ENCODE data around the gene GDPD5.
"Not testable (repeated sequence)": the region's sequence is repeated elsewhere in the genome, so short reads cannot be mapped to it uniquely, and the experiment has no call there.

The GDPD5 gene

DNA sequence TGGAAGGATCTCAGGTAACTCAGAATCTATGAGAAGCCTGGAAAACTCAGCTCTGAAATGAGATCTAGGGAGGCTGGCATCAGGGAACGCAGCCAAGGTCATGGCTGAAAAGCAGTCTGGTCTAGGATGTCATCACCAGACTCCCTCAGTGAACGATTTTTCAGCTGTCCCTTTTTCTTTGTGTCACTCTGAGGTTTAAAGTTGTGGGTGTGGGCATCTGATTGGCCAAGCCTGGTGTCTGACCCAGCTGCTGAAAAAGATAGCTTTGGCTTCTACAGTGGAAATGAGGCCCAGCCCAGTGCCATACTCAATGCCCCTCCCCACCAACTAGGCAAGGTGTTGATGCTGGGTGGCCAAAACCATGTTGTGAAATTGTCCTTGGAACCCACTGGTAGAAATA lies 111.9 kb downstream of the GDPD5 start:
- Histone ChIP-seq H3K36me3 (ENCODE audit: insufficient read depth, low read length) (peaks cover 25% of the 10 kb centered on the region), H3K9ac (ENCODE audit: low read depth, low read length) (no peak overlapping the region), H3K9me3 (ENCODE audit: control insufficient read depth, insufficient read depth, low read length) (no peaks in the 10 kb centered on the region), H3K4me1 (ENCODE audit: insufficient read depth, low read length) (no peaks in the 10 kb centered on the region)

DNA sequence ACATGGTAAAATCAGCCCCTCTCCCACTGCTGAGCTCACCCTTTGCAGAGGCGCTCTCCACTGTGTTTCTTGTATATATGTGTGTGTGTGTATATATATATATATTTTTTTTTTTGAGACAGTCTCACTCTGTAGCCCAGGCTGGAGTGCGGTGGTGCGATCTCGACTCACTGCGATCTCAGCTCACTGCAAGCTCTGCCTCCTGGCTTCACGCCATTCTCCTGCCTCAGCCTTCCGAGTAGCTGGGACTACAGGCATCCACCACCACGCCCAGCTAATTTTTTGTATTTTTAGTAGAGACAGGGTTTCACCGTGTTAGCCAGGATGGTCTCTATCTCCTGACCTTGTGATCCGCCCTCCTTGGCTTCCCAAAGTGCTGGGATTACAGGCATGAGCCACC lies 112.6 kb downstream of the GDPD5 start:
- H3K36me3 ChIP-seq (ENCODE audit: insufficient read depth, low read length), result peaks cover 32% of the 10 kb centered on the region
- H3K9ac ChIP-seq (ENCODE audit: low read depth, low read length); H3K9me3 ChIP-seq (ENCODE audit: control insufficient read depth, insufficient read depth, low read length); H3K4me1 ChIP-seq (ENCODE audit: insufficient read depth, low read length): not testable (repeated sequence)

DNA sequence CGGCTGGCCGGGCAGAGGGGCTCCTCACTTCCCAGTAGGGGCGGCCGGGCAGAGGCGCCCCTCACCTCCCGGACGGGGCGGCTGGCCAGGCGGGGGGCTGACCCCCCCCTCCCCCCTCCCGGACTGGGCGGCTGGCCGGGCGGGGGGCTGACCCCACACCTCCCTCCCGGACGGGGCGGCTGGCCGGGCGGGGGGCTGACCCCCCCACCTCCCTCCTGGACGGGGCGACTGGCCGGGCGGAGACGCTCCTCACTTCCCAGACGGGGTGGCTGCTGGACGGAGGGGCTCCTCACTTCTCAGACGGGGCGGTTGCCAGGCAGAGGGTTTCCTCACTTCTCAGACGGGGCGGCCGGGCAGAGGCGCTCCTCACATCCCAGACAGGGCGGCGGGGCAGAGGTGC lies 115.8 kb downstream of the GDPD5 start:
- peaks cover 50% of the 10 kb centered on the region for H3K36me3 ChIP-seq (ENCODE audit: insufficient read depth, low read length)
- H3K9ac ChIP-seq (ENCODE audit: low read depth, low read length); H3K9me3 ChIP-seq (ENCODE audit: control insufficient read depth, insufficient read depth, low read length); H3K4me1 ChIP-seq (ENCODE audit: insufficient read depth, low read length): not testable (repeated sequence)

DNA sequence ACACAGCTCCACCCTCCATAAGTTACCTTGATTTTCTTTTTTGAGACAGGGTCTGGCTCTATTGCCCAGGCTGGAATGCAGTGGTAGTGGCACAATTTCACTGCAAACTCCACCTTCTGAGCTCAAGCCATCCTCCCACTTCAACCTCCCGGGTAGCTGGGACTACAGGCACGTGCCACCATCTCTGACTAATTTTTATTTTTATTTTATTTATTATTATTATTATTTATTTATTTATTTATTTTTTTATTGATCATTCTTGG lies 116.9 kb downstream of the GDPD5 start:
- Histone ChIP-seq H3K36me3 (ENCODE audit: insufficient read depth, low read length) (peaks cover 56% of the 10 kb centered on the region), H3K4me1 (ENCODE audit: insufficient read depth, low read length) (no peaks in the 10 kb centered on the region), H3K9ac (ENCODE audit: low read depth, low read length) (no peak overlapping the region), H3K9me3 (ENCODE audit: control insufficient read depth, insufficient read depth, low read length) (no peaks in the 10 kb centered on the region)

DNA sequence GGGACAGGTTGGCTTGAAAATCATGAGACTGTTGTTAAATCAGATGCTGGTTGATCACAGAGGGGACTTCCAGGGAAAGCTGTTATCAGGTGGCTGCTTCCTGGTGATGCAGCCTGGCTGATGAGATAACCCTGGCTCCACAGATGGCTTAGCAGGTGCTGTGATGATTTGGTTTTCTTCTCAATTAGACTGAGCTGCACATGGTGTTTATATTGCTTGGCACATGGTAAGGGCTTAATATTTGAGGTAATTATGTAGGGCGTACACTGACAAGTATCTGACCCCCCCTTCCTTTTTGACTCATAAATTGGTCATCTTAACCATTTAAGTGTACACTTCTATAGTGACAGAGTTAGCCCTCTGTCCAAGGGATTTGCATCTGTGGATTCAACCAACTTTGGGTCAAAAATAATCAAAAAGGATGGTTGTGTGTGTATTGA lies 119.4 kb downstream of the GDPD5 start:
- H3K9ac ChIP-seq (ENCODE audit: low read depth, low read length), result no peak overlapping the region
- peaks cover 65% of the 10 kb centered on the region for H3K36me3 ChIP-seq (ENCODE audit: insufficient read depth, low read length)

DNA sequence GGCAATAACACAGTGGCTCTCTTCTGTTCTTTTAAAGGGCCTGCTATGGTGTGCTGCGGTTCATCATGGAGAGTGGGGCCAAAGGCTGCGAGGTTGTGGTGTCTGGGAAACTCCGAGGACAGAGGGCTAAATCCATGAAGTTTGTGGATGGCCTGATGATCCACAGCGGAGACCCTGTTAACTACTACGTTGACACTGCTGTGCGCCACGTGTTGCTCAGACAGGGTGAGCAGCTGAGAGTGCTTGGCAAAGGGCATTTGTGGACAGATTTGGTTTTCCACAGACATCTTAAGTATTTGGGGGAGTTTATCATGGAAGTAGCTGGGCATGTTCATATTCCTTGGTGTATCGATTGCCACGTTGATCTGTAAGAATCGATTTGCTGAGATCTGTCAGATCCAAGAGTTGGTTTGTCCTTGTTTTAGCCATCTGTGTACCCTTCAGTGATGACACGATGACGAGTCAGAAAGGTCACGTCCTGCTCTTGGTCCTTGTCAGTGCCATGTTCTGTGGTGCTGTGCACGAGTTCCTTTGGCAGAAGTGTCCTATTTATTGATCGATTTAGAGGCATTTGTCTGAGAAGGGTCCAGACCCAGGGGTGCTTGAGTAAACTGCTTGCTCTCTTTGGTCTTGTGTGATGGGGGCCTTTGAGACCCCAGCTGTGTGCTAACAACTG lies 121.6 kb downstream of the GDPD5 start:
- no peaks in the 10 kb centered on the region for H3K9me3 ChIP-seq (ENCODE audit: control insufficient read depth, insufficient read depth, low read length)
- peaks cover 77% of the 10 kb centered on the region for H3K36me3 ChIP-seq (ENCODE audit: insufficient read depth, low read length)
- H3K4me1 ChIP-seq (ENCODE audit: insufficient read depth, low read length), result peaks cover 7% of the 10 kb centered on the region; the same call in 1 of the 2 replicates
- H3K9ac ChIP-seq (ENCODE audit: low read depth, low read length), result no peak overlapping the region

More for the DNA sequence above, 119.4 kb downstream of the GDPD5 start:
- H3K9me3 ChIP-seq (ENCODE audit: control insufficient read depth, insufficient read depth, low read length), result no peaks in the 10 kb centered on the region
- H3K4me1 ChIP-seq (ENCODE audit: insufficient read depth, low read length), result peaks cover 6% of the 10 kb centered on the region; the same call in 1 of the 2 replicates

DNA sequence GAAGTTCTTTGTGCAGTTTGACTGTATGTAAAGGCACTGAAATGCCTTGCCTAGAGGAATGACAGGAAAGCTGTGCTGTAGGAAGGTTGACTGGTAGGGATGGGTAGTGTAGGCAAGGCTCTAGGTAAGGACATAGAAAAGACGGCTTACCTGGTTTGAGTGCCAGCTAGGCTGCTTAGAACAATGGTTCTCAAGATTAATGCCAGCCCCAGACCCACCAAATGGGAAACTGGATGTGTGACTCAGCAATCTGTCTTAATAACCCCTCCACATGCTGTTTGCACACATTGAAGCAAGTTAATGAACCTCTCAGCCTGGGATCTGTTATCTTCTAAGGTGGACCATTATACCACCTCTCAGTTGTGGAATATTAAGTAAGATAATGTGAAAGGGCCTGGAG lies 122.7 kb downstream of the GDPD5 start:
- Histone ChIP-seq H3K9me3 (ENCODE audit: control insufficient read depth, insufficient read depth, low read length) (no peaks in the 10 kb centered on the region), H3K9ac (ENCODE audit: low read depth, low read length) (no peak overlapping the region), H3K36me3 (ENCODE audit: insufficient read depth, low read length) (peaks cover 69% of the 10 kb centered on the region), H3K4me1 (ENCODE audit: insufficient read depth, low read length) (peaks cover 8% of the 10 kb centered on the region; the same call in 1 of the 2 replicates)

DNA sequence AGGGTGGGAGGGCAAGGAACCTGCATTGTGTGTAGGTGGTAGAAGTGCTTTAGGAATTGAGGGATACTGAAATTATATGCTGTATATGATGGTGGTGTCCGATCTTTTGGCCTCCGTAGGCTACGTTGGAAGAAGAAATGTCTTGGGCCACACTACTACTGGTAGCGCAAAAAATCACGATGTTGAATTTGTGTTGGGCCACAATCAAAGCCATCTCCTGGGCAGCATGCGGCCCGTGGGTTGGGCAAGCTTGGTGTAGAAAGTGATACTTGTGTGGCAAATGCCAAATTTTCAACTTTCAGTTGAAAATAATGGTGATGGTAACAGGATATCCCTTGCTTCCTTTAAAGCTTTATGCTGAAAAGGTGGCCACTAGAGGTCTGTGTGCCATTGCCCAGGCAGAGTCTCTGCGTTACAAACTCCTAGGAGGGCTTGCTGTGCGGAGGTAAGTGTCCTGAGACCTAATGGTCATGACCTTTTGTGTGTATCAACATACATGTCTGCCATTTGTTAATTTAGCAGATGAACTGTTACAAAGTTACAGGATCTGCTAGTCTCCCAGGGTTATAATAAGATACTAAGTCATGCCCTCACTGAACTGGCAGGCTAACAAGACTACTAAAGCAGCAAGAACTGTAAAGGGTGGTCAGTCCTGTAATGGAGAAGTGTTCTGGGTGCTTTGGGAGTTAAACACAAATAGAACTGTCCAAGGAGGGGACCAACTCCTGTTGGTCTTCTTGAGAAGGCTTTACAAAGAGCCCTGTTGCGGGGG lies 123.6 kb downstream of the GDPD5 start:
- Histone ChIP-seq H3K9ac (ENCODE audit: low read depth, low read length) (0 out of 2 replicates have a peak overlapping the region, but pooled peaks have one; percentile 100), H3K4me1 (ENCODE audit: insufficient read depth, low read length) (peaks cover 8% of the 10 kb centered on the region; the same call in 1 of the 2 replicates), H3K9me3 (ENCODE audit: control insufficient read depth, insufficient read depth, low read length) (no peaks in the 10 kb centered on the region), H3K36me3 (ENCODE audit: insufficient read depth, low read length) (peaks cover 64% of the 10 kb centered on the region)

DNA sequence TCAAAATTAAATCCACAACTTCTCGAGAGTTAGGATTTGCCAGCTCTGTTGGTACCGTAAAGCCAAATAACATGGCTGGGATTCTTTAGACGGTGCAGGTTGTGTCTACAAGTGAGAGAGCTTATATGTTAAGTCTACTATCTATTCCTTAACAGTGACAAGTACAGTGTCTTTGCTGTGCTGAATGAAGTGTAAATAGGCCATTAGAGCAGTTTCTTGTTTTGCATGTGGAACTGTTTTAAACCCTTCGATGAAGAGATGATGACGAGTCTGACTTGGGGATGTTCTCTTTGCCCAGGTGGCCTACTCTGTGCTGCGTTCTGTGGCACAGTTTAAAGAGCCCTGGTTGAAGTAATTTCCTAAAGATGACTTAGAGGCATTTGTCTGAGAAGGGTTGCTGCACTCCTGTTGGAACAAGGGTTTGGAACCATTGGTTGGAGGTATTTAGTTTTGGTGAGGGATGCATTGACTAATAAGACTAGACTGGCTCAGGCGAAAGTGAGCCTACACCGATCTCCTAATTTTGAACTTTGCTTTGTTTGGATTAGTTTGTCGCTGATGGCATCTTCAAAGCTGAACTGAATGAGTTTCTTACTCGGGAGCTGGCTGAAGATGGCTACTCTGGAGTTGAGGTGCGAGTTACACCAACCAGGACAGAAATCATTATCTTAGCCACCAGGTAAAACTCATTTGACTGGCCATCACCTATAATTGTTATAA lies 125.4 kb downstream of the GDPD5 start:
- Histone ChIP-seq H3K36me3 (ENCODE audit: insufficient read depth, low read length) (peaks cover 52% of the 10 kb centered on the region), H3K9ac (ENCODE audit: low read depth, low read length) (peak overlapping the region; percentile 100), H3K4me1 (ENCODE audit: insufficient read depth, low read length) (peaks cover 8% of the 10 kb centered on the region; the same call in 1 of the 2 replicates), H3K9me3 (ENCODE audit: control insufficient read depth, insufficient read depth, low read length) (no peaks in the 10 kb centered on the region)

DNA sequence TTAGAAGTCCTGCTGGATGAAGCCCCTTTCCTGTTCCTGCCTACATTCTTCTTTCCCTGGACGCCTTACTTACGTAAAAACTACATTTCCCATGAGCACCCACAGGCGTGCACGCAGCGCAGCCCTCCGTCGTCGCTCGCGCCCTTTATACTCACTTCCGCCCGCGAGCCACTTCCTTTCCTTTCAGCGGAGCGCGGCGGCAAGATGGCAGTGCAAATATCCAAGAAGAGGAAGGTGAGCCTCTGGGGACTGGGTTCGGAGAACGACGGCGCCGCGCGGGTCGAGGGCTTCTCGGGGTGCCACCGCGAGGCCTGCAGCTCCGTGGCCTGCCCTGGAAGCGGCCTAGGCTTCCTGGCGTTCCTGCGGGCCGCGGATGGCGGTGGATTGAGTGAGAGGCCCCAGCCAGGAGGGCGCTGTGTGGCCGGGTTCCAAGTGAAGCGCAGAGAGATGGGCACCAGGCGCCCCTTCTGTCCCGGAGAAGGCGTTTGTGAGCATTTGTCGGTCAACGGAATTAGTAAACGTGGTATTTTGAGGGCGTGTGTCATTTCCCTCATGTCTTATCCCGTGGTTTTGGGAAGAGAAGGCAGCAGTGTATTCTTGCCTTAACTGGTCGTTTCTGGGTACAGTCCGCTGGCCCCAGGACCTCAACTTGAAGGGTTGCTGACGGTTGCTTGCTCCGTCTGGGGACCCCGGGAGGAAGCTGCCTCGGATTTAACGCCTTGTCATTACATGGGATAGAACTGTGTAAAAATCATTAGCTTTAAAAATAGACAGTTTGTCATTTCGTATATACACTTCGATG lies 126.2 kb downstream of the GDPD5 start, which contains the start of gene RPS3:
Gene RPS3, plus strand, starts transcription at position 175 of the 802 bp plus-strand sequence. Its CDS starts 30 bp downstream, at position 205.
- no peaks in the 10 kb centered on the region for H3K9me3 ChIP-seq (ENCODE audit: control insufficient read depth, insufficient read depth, low read length)
- H3K4me1 ChIP-seq (ENCODE audit: insufficient read depth, low read length), result peaks cover 8% of the 10 kb centered on the region; the same call in 1 of the 2 replicates
- peak within 1 kb of the TSS; percentile 100 for H3K9ac ChIP-seq (ENCODE audit: low read depth, low read length)
- peaks cover 44% of the 10 kb centered on the region for H3K36me3 ChIP-seq (ENCODE audit: insufficient read depth, low read length)

DNA sequence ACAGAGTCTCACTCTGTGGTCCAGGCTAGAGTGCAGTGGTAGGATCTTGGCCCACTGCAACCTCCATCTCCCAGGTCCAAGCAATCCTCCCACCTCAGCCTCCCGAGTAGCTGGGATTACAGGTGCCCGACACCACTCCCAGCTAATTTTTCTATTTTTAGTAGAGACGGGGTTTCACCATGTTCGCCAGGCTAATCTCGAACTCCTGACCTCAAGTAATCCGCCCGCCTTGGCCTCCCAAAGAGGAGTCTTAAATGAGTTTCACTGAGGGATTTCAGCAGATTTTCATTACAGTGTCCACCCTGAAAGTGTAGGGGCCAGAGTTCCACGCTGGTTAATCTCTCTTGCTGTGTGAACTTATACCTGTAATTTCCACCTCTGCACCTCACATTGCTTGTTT lies 126.8 kb downstream of the GDPD5 start:
- H3K4me1 ChIP-seq (ENCODE audit: insufficient read depth, low read length), result peaks cover 8% of the 10 kb centered on the region; the same call in 1 of the 2 replicates
- H3K9me3 ChIP-seq (ENCODE audit: control insufficient read depth, insufficient read depth, low read length), result no peaks in the 10 kb centered on the region
- H3K36me3 ChIP-seq (ENCODE audit: insufficient read depth, low read length), result peaks cover 39% of the 10 kb centered on the region
- H3K9ac ChIP-seq (ENCODE audit: low read depth, low read length), result peak overlapping the region; percentile 100; the same call in 1 of the 2 replicates

DNA sequence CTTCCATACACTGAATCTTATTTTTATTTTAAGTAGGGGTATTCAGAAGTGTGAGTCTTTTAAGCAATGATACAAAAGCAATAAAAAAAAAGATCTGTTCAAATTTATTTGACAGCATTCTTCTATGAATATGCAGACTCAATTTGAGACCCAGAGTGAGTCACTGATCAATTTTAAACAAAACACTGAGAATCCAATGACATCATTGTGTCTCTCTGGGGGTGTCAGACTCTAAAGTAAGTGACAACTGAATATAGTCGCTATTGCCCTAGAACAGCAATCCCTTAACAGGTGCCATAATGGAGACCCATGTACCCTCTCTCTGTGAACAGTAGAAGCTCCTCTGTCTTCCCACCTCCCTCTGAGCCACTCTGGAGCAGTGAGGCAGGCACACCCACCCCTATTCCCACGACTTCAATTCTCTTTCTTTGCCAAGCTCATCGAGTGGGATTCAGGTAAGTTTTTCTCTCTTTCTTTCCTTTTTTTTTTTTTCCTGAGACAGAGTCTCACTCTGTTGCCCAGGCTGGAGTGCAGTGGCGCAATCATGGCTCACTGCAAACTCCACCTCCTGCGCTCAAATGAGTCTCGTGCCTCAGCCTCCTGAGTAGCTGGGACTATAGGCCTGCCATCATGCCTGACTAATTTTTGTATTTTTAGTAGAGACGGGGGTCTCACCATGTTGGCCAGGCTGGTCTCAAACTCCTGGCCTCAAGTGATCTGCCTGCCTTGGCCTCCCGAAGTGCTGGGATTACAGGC lies 131.5 kb downstream of the GDPD5 start:
- H3K9me3 ChIP-seq (ENCODE audit: control insufficient read depth, insufficient read depth, low read length), result no peaks in the 10 kb centered on the region
- no peaks in the 10 kb centered on the region for H3K36me3 ChIP-seq (ENCODE audit: insufficient read depth, low read length)
- peaks cover 3% of the 10 kb centered on the region; the same call in 1 of the 2 replicates for H3K4me1 ChIP-seq (ENCODE audit: insufficient read depth, low read length)
- H3K9ac ChIP-seq (ENCODE audit: low read depth, low read length), result no peak overlapping the region

DNA sequence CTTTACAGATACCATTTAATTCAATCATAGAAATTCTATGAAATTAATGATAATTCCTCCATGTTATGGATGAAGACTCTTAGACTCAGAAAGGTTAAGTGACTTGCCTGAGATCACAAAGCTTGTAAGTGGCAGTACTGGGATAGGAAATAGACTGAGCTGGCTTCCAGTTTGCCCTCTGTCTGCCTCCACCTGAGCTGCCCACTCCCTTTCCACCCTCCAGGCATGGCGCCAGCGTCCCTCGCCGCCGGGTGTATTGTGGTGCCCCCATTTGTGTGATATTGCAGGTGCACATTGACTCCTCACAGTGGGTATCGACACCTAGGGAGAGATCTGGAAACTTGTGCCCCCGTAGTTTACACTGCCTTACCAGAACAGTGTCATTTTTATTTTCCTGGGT lies 135.8 kb downstream of the GDPD5 start:
- Histone ChIP-seq H3K9me3 (ENCODE audit: control insufficient read depth, insufficient read depth, low read length) (no peaks in the 10 kb centered on the region), H3K4me1 (ENCODE audit: insufficient read depth, low read length) (peaks cover 22% of the 10 kb centered on the region), H3K36me3 (ENCODE audit: insufficient read depth, low read length) (no peaks in the 10 kb centered on the region), H3K9ac (ENCODE audit: low read depth, low read length) (no peak overlapping the region)
